NCI-H187 treated with DMSO at 0.1 percent for 48 hours (cell line): ENCODE data around the gene DUOX2.

Experiments used
- DNase-seq: peaks from one replicate; lab custom pipeline; 2025; lab: John Stamatoyannopoulos, UW

DUOX2 gene

DNA sequence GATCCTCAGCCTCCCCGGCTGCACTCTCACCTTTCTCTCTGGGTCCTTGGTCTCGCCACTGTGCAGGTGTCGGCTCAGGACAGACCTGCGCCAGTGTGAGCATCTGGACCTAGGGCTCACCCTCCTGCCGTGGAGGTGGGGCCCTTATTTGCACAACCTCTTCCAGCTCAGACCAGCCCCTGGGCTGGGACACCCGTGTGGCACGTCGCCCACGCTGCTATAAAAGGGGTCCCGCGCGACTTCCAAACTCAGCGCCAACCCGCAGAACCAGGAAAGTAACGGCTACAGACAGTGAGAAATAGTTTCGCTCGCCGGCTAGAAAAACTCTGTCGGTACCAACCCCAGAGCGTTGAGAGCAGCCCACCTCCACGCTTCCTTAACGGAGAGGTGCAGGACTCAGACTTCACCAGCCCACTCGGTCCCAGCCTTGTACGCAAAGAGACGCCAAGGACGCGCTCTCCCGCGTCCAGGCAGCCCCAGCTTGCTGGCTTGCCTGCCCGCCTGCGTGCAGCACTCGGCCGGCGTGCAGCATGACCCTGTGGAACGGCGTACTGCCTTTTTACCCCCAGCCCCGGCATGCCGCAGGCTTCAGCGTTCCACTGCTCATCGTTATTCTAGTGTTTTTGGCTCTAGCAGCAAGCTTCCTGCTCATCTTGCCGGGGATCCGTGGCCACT, at the start of gene DUOX2, which contains the start of gene DUOXA2:
Gene DUOX2 (minus strand): TSS at position 97 of the 675 bp plus-strand sequence. CDS start 761 bp downstream, outside the sequence.
Gene DUOXA2 (plus strand): TSS at position 251 of the 675 bp plus-strand sequence. CDS start 280 bp downstream, at position 531.
- DNase-seq = no peak

DNA sequence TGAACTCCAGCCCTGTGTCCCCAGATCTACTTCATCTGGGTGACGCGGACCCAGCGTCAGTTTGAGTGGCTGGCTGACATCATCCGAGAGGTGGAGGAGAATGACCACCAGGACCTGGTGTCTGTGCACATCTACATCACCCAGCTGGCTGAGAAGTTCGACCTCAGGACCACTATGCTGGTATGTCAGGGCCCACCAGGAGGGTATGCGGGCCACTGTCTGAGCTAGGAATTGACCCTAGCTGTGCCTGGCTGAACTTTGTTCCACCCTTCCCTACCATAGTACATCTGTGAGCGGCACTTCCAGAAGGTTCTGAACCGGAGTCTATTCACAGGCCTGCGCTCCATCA, 49.5 kb upstream of the DUOX2 start:
- no peak for DNase-seq

DNA sequence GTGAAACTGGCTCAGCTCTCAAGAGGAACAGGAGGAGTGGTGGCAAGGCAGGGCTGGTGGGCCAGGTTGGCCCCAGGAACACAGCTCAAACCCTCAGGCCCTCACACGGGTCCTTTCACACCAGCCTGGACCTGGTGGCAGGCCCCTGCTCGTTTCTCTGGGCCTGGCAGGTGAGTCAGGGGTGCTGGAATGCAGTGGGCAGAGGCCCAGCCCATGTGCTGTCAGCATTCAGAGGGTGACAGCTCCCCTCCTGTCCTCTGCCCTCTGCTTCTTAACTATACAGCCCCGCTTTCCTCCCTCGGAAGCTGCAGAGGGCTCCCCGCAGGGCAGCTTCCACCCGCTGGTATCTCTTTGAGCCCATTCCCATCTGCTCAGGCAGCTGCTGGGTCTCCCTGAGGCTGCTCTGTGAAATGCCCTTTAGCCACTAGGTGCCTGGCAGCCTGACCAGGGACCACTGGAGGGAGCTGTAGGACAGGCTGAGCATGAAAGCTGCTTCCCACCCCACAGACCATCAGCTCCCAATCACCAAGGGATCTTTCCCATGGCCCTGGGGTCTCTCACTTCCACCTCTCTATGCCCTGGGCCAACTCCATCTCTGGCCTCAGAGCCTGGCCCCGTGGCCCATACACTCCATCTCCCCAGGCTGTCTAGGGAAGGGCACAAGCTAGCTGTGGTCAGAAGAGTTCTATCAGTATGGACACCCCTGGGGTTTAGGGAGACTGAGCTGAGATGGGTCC, 49.0 kb upstream of the DUOX2 start:
- DNase-seq = no peak

GRCh38 chr15:45161666-45162065, 47.7 kb upstream of the DUOX2 start:
- DNase-seq = no peak

DNA sequence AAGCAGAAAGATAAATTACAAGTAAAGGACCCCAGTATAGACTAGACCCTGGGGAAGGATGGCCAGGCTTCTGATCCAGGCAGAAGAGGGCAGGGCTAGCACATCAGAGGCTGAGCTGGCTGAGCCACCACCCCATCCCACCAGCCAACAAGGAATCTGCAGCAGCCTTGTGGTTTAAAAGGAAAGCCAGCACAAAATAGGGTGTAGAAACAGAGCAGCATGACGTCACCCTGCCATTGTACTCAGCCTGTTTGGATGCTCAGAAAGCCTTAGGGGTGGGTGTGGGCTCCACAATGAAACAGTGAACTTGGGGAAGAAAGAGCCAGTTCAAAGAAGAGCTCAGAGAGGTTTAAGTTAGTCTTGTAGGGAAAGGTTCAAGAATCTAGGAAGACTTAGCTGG, 44.0 kb upstream of the DUOX2 start:
- no peak for DNase-seq

GRCh38 chr15:45156744-45157455, 42.9 kb upstream of the DUOX2 start:
- no peak for DNase-seq

DNA sequence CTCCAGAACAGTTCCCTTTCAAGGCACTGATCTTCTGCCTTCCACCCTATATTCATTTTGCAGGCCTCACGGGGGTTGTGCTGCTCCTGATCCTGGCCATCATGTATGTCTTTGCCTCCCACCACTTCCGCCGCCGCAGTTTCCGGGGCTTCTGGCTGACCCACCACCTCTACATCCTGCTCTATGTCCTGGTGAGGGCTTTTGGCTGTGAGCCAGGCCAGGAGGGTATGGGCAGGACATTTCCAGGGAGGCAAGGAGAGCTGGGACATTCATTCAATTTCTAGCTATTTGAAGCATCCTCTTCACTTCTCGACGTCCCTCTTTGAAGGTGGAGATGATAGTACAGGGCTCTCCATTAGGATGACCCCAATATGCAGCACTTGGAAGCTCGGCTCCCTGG, 41.8 kb upstream of the DUOX2 start:
- no peak for DNase-seq

GRCh38 chr15:45151998-45152828, 38.2 kb upstream of the DUOX2 start:
- no peak for DNase-seq

- DNase-seq = no peak
Observed at GRCh38 chr15:45150997-45151396, 37.0 kb upstream of the DUOX2 start.

GRCh38 chr15:45150481-45150880, 36.5 kb upstream of the DUOX2 start:
- no peak for DNase-seq

GRCh38 chr15:45149060-45149459, 35.1 kb upstream of the DUOX2 start:
- no peak for DNase-seq

GRCh38 chr15:45148076-45149059, 34.4 kb upstream of the DUOX2 start:
- no peak for DNase-seq

DNA sequence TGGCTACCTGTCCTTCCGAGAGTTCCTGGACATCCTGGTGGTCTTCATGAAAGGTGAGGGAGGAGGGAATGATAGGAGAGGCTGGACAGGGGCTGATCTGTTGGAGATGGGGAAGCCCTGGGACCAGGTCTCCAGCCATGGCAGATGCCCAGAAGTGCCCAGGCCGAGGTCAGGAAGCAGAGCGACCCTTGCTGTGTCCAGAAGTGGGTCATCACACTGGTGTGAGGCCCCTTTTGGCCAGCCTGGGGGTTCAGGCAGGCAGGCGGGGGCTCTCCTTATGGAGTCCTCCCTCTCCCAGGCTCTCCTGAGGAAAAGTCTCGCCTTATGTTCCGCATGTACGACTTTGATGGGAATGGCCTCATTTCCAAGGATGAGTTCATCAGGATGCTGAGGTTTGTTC, 33.6 kb upstream of the DUOX2 start:
- DNase-seq = no peak

DNA sequence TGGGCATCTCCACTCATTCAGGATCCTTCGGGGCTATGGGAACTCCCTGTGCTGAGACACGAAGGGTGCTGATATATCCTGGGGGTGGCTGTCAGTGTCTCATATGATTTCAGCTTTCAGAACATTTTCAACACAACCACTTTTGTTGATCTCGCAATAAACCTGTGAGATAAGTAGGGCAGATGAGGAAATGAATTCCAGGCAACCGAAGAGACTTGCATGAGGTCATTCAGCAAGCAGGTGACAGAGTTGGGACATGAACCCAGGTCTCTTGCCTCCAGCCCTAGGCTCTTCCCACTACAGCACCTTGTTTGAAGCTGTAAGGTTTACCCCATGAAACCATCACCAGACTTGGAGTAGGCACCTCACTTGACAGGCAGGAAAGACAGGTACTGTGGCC, 32.4 kb upstream of the DUOX2 start:
- DNase-seq = no peak

DNA sequence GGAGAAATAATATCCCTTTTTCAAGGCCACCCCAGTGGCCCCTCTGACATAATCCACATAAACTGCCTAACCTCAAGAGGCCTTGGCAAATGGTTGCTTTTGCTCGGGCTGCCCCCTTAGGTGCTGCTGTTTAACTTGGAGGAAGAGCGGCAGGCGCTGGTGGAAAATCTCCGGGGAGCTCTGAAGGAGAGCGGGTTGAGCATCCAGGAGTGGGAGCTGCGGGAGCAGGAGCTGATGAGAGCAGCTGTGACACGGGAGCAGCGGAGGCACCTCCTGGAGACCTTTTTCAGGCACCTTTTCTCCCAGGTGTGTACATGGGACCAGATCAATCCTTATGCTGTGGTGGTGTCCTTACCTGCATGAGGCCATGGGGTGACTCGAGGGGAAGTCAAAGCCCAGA, 30.8 kb upstream of the DUOX2 start:
- DNase-seq = no peak

- no peak for DNase-seq
Observed at GRCh38 chr15:45143946-45144345, 30.0 kb upstream of the DUOX2 start.

DNA sequence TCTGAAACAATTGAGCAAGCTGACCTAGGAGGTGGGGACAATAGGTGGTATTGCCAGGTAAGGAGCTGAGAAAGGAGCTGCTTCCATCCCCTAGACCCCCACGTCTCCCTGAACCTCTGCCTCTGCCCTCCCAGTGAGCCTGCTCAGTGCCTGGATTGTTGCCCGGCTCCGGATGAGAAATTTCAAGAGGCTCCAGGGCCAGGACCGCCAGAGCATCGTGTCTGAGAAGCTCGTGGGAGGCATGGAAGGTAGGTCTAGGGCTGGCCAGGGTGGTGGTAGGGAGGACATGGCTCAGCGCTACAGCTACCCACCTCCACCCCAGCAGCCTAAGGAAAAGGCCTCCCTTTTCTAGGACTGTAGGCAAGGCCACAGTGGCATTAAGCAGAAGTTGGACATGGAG, 29.1 kb upstream of the DUOX2 start:
- no peak for DNase-seq

DNA sequence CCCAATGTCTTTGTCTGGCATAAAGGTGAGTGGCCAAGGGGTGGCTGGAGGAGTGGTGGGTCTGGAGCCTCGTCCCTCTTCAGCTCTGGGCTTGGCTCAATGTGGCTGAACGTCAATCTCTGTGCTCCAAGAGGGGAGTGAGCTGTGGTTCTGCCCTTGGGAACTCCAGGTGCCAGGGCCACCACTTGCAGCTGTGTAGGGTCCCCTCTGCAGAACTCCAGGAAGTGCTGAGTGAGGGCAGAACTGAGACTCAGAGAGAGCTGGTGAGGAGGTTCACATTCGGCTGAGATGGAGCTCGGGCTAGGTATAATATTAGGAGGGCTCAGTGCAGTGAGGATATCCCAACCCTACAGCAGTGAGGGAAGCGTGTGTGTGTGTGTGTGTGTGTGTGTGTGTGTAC, 27.4 kb upstream of the DUOX2 start:
- DNase-seq = no peak

DNA sequence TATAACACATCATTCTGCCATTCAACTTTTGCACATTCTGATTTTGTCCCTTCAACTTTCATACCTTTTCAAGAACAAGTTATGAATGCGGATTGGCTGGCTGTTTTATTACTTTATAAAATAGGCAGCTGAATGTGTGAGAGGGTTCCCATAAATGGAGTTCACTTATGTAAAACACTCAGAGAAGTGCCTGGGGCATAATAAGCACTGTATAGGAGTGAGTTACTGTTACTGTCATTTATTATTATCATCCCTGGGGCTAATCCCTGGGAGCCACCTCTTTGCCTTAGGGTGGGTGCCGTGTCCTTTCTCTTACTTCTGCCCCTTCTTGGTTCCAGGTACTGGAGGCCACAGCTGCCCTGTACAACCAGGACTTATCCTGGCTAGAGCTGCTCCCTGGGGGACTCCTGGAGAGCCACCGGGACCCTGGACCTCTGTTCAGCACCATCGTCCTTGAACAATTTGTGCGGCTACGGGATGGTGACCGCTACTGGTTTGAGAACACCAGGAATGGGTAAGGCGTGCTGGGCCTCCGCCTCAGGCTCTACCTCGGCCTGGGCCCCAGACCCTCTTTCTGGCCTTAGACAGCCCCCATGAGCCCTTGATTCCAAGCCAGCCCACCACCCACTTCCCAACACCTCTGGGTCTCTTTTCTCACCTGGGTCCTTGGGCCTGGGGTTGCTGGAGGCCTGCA, 26.7 kb upstream of the DUOX2 start:
- DNase-seq = no peak

DNA sequence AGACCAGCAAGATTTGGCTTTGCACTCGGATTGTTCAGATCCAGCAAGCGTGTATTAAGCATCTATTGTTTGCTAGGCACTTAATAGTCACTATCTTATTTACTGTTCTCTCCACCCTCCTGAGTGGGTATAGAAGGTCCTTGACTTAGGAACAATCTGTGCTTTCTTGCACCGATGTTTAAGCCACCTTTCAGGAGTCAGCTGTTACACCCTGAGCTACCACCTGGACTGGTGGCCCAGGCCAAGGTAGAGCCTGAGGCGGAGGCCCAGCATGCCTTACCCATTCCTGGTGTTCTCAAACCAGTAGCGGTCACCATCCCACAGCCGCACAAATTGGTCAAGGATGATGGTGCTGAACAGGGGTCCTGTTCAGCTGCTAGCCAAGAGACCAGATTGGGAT, 25.8 kb upstream of the DUOX2 start:
- DNase-seq = no peak
